Colonic mucosa (tissue), 4 donors: Measurements from ENCODE around the gene ZMYND15. TPM values are rescaled to one million over a fixed set of nuclear protein-coding genes. Genes with fewer than 3 reads are reported as not detected.
"Not testable (repeated sequence)": the region's sequence is repeated elsewhere in the genome, so short reads cannot be mapped to it uniquely, and the experiment has no call there.

Experiments used
- DNase-seq: peaks from one replicate; pipeline ENCODE4 v3.0.0-alpha.2; 2020
- H3K27ac ChIP-seq: fragments of 200-600 bp; one replicate; pipeline ENCODE4 v1.8.0; 2021
- H3K27me3 ChIP-seq: fragments of 200-600 bp; one replicate; pipeline ENCODE4 v1.8.0; 2021
- H3K36me3 ChIP-seq: fragments of 200-600 bp; one replicate; pipeline ENCODE4 v1.8.0; 2021
- H3K4me1 ChIP-seq: fragments of 200-600 bp; one replicate; pipeline ENCODE4 v1.8.0; 2021; ENCODE audit warnings: mild to moderate bottlenecking
- H3K4me3 ChIP-seq: fragments of 200-600 bp; one replicate; pipeline ENCODE4 v1.8.0; 2021
- H3K9ac ChIP-seq, 2 donors: one replicate each; pipeline ENCODE4 v1.7.0; 2013; ENCODE audit warnings: control low read depth in 2 of 2, low read depth in 2 of 2, low read length in 2 of 2
- H3K9me3 ChIP-seq: fragments of 200-600 bp; one replicate; pipeline ENCODE4 v1.8.0; 2021
- CTCF ChIP-seq: fragments of 200-600 bp; IDR thresholded peaks from one replicate; pipeline ENCODE4 v1.8.0; 2022; ENCODE audit warnings: antibody characterized with exemption, mild to moderate bottlenecking
- intact Hi-C: fragments of 100-400 bp; cut with DNase I; formaldehyde crosslinking; loops from one replicate; pipeline ENCODE4 v1.14.1; 2022
- total RNA-seq, 2 donors: library from RNA; stranded (reverse); fragmentation: NEBNext Ultra II Directional in 1 of 2; extraction: Animal tissue kit (Norgen Biotek cat#: 25700) in 1 of 2; gene quantifications; one replicate each; pipeline ENCODE4 v1.2.1, GENCODE V29; 2021
- donor health status: healthy.
- donor health status: DM: no; HTN: no; CAD: no.
- donor health status: DM: no; HTN: no; CAD: no.

The ZMYND15 gene
- total RNA-seq, 2 donors from 2014 or later: 0.89 to 1.2 TPM

GRCh38 chr17:4696437-4696805, 43.2 kb upstream of the ZMYND15 start:
- intact Hi-C loops: no loop called here
- Histone ChIP-seq H3K27ac (no peak overlapping the region), H3K27me3 (no peaks in the 10 kb centered on the region), H3K9me3 (no peaks in the 10 kb centered on the region), H3K36me3 (no peaks in the 10 kb centered on the region), H3K4me3 (no peak overlapping the region), H3K4me1 (no peaks in the 10 kb centered on the region), H3K9ac (no peak overlapping the region)
- no peak for TF ChIP-seq CTCF
- no peak for DNase-seq

GRCh38 chr17:4699401-4700056, 40.1 kb upstream of the ZMYND15 start:
- H3K27me3 ChIP-seq: not testable (repeated sequence)

GRCh38 chr17:4701116-4701515, 38.5 kb upstream of the ZMYND15 start:
- DNase-seq: no peak
- TF ChIP-seq CTCF: no peak
- intact Hi-C loops: loop anchor here (10.0 kb wide), 1 partner anchor 184 kb away; no protein-coding TSS in a partner anchor

More at GRCh38 chr17:4699401-4700056, 40.1 kb upstream of the ZMYND15 start:
- H3K9me3 ChIP-seq, H3K9ac ChIP-seq, H3K36me3 ChIP-seq, H3K4me1 ChIP-seq, H3K4me3 ChIP-seq, DNase-seq, H3K27ac ChIP-seq: not testable (repeated sequence)
- intact Hi-C loops: loop anchor here (10.0 kb wide), 1 partner anchor 185 kb away; no protein-coding TSS in a partner anchor

GRCh38 chr17:4703330-4703691, 36.3 kb upstream of the ZMYND15 start:
- Histone ChIP-seq H3K9ac (peak overlapping the region; percentile 76 to 89), H3K27me3 (no peaks in the 10 kb centered on the region), H3K36me3 (no peaks in the 10 kb centered on the region), H3K27ac (no peak overlapping the region), H3K9me3 (no peaks in the 10 kb centered on the region), H3K4me3 (peak overlapping the region; percentile 90), H3K4me1 (peaks cover 5% of the 10 kb centered on the region)
- DNase-seq: no peak
- intact Hi-C loops: loop anchor here (10.0 kb wide), 1 partner anchor 181 kb away; no protein-coding TSS in a partner anchor
- no peak for TF ChIP-seq CTCF

More at GRCh38 chr17:4701116-4701515, 38.5 kb upstream of the ZMYND15 start:
- H3K4me3 ChIP-seq: no peak overlapping the region
- H3K4me1 ChIP-seq: peaks cover 5% of the 10 kb centered on the region
- H3K9me3 ChIP-seq: no peaks in the 10 kb centered on the region
- no peaks in the 10 kb centered on the region for H3K36me3 ChIP-seq
- H3K27ac ChIP-seq: no peak overlapping the region
- H3K27me3 ChIP-seq: no peaks in the 10 kb centered on the region
- no peak overlapping the region for H3K9ac ChIP-seq

GRCh38 chr17:4704574-4704907, 35.1 kb upstream of the ZMYND15 start:
- intact Hi-C loops: loop anchor here (10.0 kb wide), 1 partner anchor 180 kb away; no protein-coding TSS in a partner anchor
- H3K27me3 ChIP-seq, H3K9ac ChIP-seq, DNase-seq, H3K4me1 ChIP-seq, H3K9me3 ChIP-seq, H3K36me3 ChIP-seq, H3K27ac ChIP-seq: not testable (repeated sequence)
- peak overlapping the region; percentile 90 for H3K4me3 ChIP-seq

GRCh38 chr17:4704991-4705390, 34.6 kb upstream of the ZMYND15 start:
- no peaks in the 10 kb centered on the region for H3K36me3 ChIP-seq

More at GRCh38 chr17:4704991-4705390, 34.6 kb upstream of the ZMYND15 start:
- Histone ChIP-seq H3K9ac (no peak overlapping the region), H3K4me3 (no peak overlapping the region), H3K27ac (no peak overlapping the region), H3K9me3 (no peaks in the 10 kb centered on the region), H3K4me1 (peaks cover 5% of the 10 kb centered on the region), H3K27me3 (no peaks in the 10 kb centered on the region)
- no peak for DNase-seq
- intact Hi-C loops: loop anchor here (10.0 kb wide), 1 partner anchor 180 kb away; no protein-coding TSS in a partner anchor
- no peak for TF ChIP-seq CTCF
